Upper lobe of right lung (tissue), 1 donor: Measurements from ENCODE around the gene TAF3. TPM values are rescaled to one million over a fixed set of nuclear protein-coding genes. Genes with fewer than 3 reads are reported as not detected.

Experiments
- ATAC-seq: fragments of 200-7000 bp; cut with Tn5 transposase; one replicate; pipeline ENCODE4 v1.9.1; 2020; ENCODE audit warnings: mild to moderate bottlenecking, moderate library complexity
- DNase-seq: peaks from one replicate; pipeline ENCODE4 v3.0.0-alpha.2; 2020
- H3K27ac ChIP-seq: fragments of 200-600 bp; one replicate; pipeline ENCODE4 v1.8.0; 2022
- H3K27me3 ChIP-seq: fragments of 200-600 bp; one replicate; pipeline ENCODE4 v1.8.0; 2022; ENCODE audit warnings: mild to moderate bottlenecking
- H3K36me3 ChIP-seq: fragments of 200-600 bp; one replicate; pipeline ENCODE4 v1.8.0; 2022
- H3K4me1 ChIP-seq: fragments of 200-600 bp; one replicate; pipeline ENCODE4 v1.8.0; 2022
- H3K4me3 ChIP-seq: fragments of 200-600 bp; one replicate; pipeline ENCODE4 v1.8.0; 2022; ENCODE audit warnings: mild to moderate bottlenecking
- H3K9me3 ChIP-seq: fragments of 200-600 bp; one replicate; pipeline ENCODE4 v1.8.0; 2022
- CTCF ChIP-seq: fragments of 200-600 bp; IDR thresholded peaks from one replicate; pipeline ENCODE4 v1.8.0; 2022; ENCODE audit warnings: antibody characterized with exemption
- intact Hi-C: fragments of 100-400 bp; cut with DNase I; formaldehyde crosslinking; loops from one replicate; pipeline ENCODE4 v1.11.0; 2022
- total RNA-seq: library from RNA; stranded (reverse); fragmentation: NEBNext Ultra II Directional; extraction: Animal tissue kit (Norgen Biotek cat#: 25700); gene quantifications from one replicate; pipeline ENCODE4 v1.2.1, GENCODE V29; 2021
- donor health status: DM: no; HTN: yes; CAD: no; lungs with severe emphysema.

The TAF3 gene
- total RNA-seq, 1 donor from 2014 or later: 11.8 TPM

DNA sequence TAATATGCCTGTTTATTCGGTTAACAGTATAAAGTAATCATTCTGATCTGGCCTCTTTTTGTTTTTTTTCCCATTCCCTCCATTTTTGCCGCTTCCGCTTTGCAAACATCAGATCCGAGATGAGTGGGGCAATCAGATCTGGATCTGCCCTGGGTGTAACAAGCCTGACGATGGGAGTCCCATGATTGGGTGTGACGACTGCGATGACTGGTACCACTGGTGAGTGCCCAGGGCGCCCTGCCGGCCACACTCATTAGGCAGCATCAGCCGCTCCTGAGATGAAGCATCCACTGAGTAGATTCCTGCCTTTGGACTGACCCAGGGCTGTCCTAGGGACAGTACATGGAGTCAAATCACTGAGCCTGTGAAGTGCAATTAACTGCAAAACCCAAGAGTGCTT is 195.3 kb downstream of the TAF3 start:
- H3K27ac ChIP-seq: no peak overlapping the region
- intact Hi-C loops: no loop called here
- H3K9me3 ChIP-seq: no peaks in the 10 kb centered on the region
- no peak for TF ChIP-seq CTCF
- DNase-seq: no peak
- H3K4me1 ChIP-seq: no peaks in the 10 kb centered on the region
- peaks cover 47% of the 10 kb centered on the region for H3K36me3 ChIP-seq
- H3K27me3 ChIP-seq: no peaks in the 10 kb centered on the region
- H3K4me3 ChIP-seq: no peak overlapping the region
- no peak for ATAC-seq

DNA sequence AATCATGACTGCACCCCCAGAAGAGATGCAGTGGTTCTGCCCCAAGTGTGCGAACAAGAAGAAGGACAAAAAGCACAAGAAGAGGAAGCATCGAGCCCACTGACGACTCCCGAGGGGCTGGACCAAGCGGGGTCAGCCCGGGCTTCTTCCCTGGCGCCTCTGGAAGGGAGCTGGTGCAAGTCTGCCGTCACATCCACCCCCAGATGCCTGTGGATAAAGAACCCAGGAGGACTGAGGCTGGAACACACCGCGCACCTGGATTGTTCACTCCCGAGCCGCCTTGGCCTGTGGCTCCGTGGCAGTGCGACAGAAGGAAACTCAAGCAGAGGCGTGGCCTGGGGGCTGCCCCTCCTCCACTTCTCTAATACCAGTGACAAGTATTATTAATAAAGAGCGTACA is 196.3 kb downstream of the TAF3 start:
- Histone ChIP-seq H3K27ac (no peak overlapping the region), H3K36me3 (peaks cover 41% of the 10 kb centered on the region), H3K4me3 (no peak overlapping the region), H3K27me3 (no peaks in the 10 kb centered on the region), H3K4me1 (no peaks in the 10 kb centered on the region), H3K9me3 (no peaks in the 10 kb centered on the region)
- no peak for DNase-seq
- ATAC-seq: no peak
- TF ChIP-seq CTCF: no peak
- intact Hi-C loops: no loop called here

DNA sequence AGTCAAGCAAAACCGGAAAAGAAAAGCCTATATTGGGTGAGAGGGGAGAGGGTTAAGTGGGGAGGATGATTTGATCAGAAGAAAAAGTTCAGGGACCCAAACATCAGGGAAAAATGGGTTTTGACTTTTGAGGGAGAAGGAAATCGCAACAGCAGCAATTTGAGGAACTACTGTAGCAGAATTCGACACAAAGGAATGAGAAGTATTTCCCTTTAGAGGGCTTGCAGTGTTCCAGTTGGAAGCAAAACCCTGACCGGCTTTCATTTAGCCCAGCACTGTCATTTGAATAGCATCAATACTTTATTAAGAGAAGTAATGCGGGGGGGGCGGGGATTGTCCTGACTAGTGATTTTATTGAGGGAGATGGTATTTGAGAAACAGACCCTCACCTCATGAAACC is 199.0 kb downstream of the TAF3 start:
- TF ChIP-seq CTCF: no peak
- ATAC-seq (no peak), DNase-seq (no peak)
- H3K27ac ChIP-seq: no peak overlapping the region
- H3K4me1 ChIP-seq: no peaks in the 10 kb centered on the region
- intact Hi-C loops: no loop called here
- no peaks in the 10 kb centered on the region for H3K27me3 ChIP-seq
- H3K9me3 ChIP-seq: no peaks in the 10 kb centered on the region
- peaks cover 21% of the 10 kb centered on the region for H3K36me3 ChIP-seq
- no peak overlapping the region for H3K4me3 ChIP-seq

DNA sequence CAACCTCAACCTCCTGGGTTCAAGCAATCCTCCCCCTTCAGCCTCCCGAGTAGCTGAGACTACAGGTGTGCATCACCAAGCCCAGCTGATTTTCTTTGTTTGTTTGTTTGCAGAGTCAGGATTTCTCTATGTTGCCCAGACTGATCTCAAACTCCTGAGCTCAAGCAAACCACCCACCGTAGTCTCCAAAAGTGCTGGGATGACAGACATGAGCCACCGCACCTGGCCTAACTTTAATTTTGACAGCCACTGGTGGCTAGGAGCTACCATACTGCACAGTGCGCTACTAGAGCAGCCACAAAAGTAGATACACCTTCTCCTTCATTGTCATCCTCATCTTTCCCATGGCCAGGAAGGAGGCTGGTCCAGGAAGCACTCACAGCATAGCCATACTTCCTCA is 205.0 kb downstream of the TAF3 start:
- Histone ChIP-seq H3K27me3 (peaks cover 16% of the 10 kb centered on the region), H3K9me3 (no peaks in the 10 kb centered on the region), H3K4me1 (no peaks in the 10 kb centered on the region), H3K36me3 (no peaks in the 10 kb centered on the region), H3K4me3 (no peak overlapping the region), H3K27ac (no peak overlapping the region)
- intact Hi-C loops: no loop called here
- ATAC-seq (no peak), DNase-seq (no peak)
- no peak for TF ChIP-seq CTCF

DNA sequence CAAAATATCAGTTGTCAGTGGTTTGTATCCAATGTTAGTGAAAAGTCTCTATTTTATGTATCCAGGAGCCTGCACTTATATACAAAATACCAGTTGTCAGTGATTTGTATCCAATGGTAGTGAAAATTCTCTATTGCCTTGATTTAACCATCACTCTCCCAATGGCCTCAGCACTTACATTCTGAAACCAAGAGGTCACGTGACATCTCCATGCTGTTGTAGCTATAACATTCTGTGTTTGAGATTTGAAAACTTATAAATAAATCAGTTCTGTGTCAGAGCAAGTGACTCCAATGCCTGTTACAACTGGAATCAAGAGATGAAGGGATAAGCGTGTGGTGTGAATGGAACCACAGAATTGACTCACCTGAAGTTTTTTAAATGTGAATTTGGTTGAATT is 205.5 kb downstream of the TAF3 start:
- DNase-seq: no peak
- intact Hi-C loops: no loop called here
- no peak for TF ChIP-seq CTCF
- no peaks in the 10 kb centered on the region for H3K9me3 ChIP-seq
- no peak overlapping the region for H3K27ac ChIP-seq
- ATAC-seq: no peak
- no peak overlapping the region for H3K4me3 ChIP-seq
- H3K27me3 ChIP-seq: peaks cover 16% of the 10 kb centered on the region
- no peaks in the 10 kb centered on the region for H3K36me3 ChIP-seq
- H3K4me1 ChIP-seq: no peaks in the 10 kb centered on the region
